Keratinocyte (primary cell): Measurements from ENCODE around the gene PLEKHH2. TPM values are rescaled to one million over a fixed set of nuclear protein-coding genes. Genes with fewer than 3 reads are reported as not detected.

Experiments used
- DNase-seq: peaks from one replicate; pipeline ENCODE4 v3.0.0-alpha.2; 2011; ENCODE audit warnings: low read depth, missing footprints, low spot score
- FAIRE-seq: peaks from 2 replicates; lab custom pipeline; 2011; peaks lifted over from hg19 to GRCh38; lab: Jason Lieb, UNC
- H2AFZ ChIP-seq: 2 replicates; pipeline ENCODE4 v1.6.0; 2012; ENCODE audit warnings: low read length, control low read depth, inconsistent platforms; ENCODE audit not compliant: control insufficient read depth
- H3K27ac ChIP-seq: 2 replicates; pipeline ENCODE4 v1.5.1; 2011; ENCODE audit warnings: low read length; ENCODE audit not compliant: control insufficient read depth, insufficient read depth
- H3K27me3 ChIP-seq: 3 replicates; pipeline ENCODE4 v1.6.0; 2011; ENCODE audit warnings: low read length; ENCODE audit not compliant: control insufficient read depth, insufficient read depth; ENCODE audit errors: extremely low read depth
- H3K36me3 ChIP-seq, 2 experiments: 2 replicates in 1 of 2; 3 replicates in 1 of 2; pipeline ENCODE4 v1.5.1; 2011; ENCODE audit warnings: low read length in 2 of 2, mild to moderate bottlenecking in 1 of 2; ENCODE audit not compliant: control insufficient read depth in 2 of 2, insufficient read depth in 2 of 2; ENCODE audit errors: extremely low read depth in 1 of 2
- H3K4me1 ChIP-seq: 3 replicates; pipeline ENCODE4 v1.5.1; 2011; ENCODE audit warnings: low read length; ENCODE audit not compliant: control insufficient read depth, insufficient read depth; ENCODE audit errors: extremely low read depth
- H3K4me2 ChIP-seq: 3 replicates; pipeline ENCODE4 v1.6.0; 2011; ENCODE audit warnings: low read depth, low read length; ENCODE audit not compliant: control insufficient read depth, insufficient read depth; ENCODE audit errors: extremely low read depth
- H3K4me3 ChIP-seq, 3 experiments: fragments of 200-600 bp in 1 of 3; sonication (generic) in 1 of 3; 2 replicates in 2 of 3; 3 replicates in 1 of 3; pipeline ENCODE4 v1.5.1; 2011 to 2016; ENCODE audit warnings: low read length in 3 of 3, mild to moderate bottlenecking in 3 of 3, control low read depth in 2 of 3, inconsistent platforms in 1 of 3, low read depth in 1 of 3, mixed read lengths in 1 of 3, mixed run types in 1 of 3, moderate library complexity in 1 of 3; ENCODE audit not compliant: control insufficient read depth in 2 of 3, insufficient read depth in 2 of 3; ENCODE audit errors: extremely low read depth in 1 of 3
- H3K79me2 ChIP-seq: 2 replicates; pipeline ENCODE4 v1.6.0; 2012; ENCODE audit warnings: low read length; ENCODE audit not compliant: control insufficient read depth, insufficient read depth
- H3K9ac ChIP-seq: 3 replicates; pipeline ENCODE4 v1.6.0; 2011; ENCODE audit warnings: low read length; ENCODE audit not compliant: control insufficient read depth, insufficient read depth; ENCODE audit errors: extremely low read depth
- H3K9me1 ChIP-seq: 3 replicates; pipeline ENCODE4 v1.6.0; 2011; ENCODE audit warnings: low read length; ENCODE audit not compliant: control insufficient read depth, insufficient read depth; ENCODE audit errors: extremely low read depth
- H3K9me3 ChIP-seq: 2 replicates; pipeline ENCODE4 v1.5.1; 2012; ENCODE audit warnings: low read depth, low read length; ENCODE audit not compliant: control insufficient read depth
- H4K20me1 ChIP-seq: 3 replicates; pipeline ENCODE4 v1.6.0; 2011; ENCODE audit warnings: low read length; ENCODE audit not compliant: control insufficient read depth, insufficient read depth; ENCODE audit errors: extremely low read depth
- CTCF ChIP-seq, 3 experiments: IDR thresholded peaks in 1 of 3; conservative IDR thresholded peaks in 1 of 3; optimal IDR thresholded peaks in 1 of 3; 2 replicates in 2 of 3; 3 replicates in 1 of 3; pipeline versions ENCODE3 to v1.5.1; 2011; ENCODE audit warnings: low read length in 3 of 3, mild to moderate bottlenecking in 3 of 3, moderate library complexity in 2 of 3, control low read depth in 1 of 3, inconsistent platforms in 1 of 3; ENCODE audit not compliant: insufficient read depth in 2 of 3; ENCODE audit errors: extremely low read depth in 1 of 3
- EZH2 ChIP-seq: IDR thresholded peaks from one replicate; pipeline ENCODE4 v1.6.1; 2012; ENCODE audit warnings: inconsistent platforms, mild to moderate bottlenecking, low read length, moderate library complexity
- dilution Hi-C: fragments of 300-500 bp; cut with MboI; formaldehyde crosslinking; loops from one replicate; pipeline ENCODE4 v1.7.0; 2020; ENCODE audit warnings: low sequenced_read_pairs; ENCODE audit not compliant: extremely low pct_ligation_motif_present
- polyA plus RNA-seq, 5 experiments: library from polyadenylated mRNA; depleted of rRNA in 3 of 5; stranded (reverse) in 3 of 5; stranded (forward) in 1 of 5; unstranded in 1 of 5; fragments of >200 nt; gene quantifications; 1 replicate in 1 of 5; 2 replicates in 3 of 5; 3 replicates in 1 of 5; pipeline versions ENCODE4 v1.2.1 to v1.2.3, GENCODE V29; 2011 to 2012; ENCODE audit warnings: missing spikeins in 2 of 5, low read depth in 1 of 5, low replicate concordance in 1 of 5

PLEKHH2 gene
- polyA plus RNA-seq, 1 donor (not counting 4 experiments of a cell fraction or from before 2014, with no cell fraction given), result 1.3 TPM

GRCh38 chr2:43812006-43812405 lies 174.9 kb downstream of the PLEKHH2 start:
- dilution Hi-C loops, result no loop called here
- Histone ChIP-seq H3K9me3 (no peaks in the 10 kb centered on the region), H3K9ac (no peak overlapping the region), H3K4me2 (no peak overlapping the region), H3K79me2 (no peaks in the 10 kb centered on the region), H3K4me3 (no peak overlapping the region), H3K27me3 (no peaks in the 10 kb centered on the region), H3K4me1 (no peaks in the 10 kb centered on the region), H2AFZ (no peak overlapping the region), H3K27ac (no peak overlapping the region), H3K9me1 (no peaks in the 10 kb centered on the region), H4K20me1 (no peaks in the 10 kb centered on the region), H3K36me3 (peaks cover 2 to 3% of the 10 kb centered on the region in 2 experiments)
- FAIRE-seq, result no peak
- DNase-seq, result no peak
- no peak for TF ChIP-seq CTCF (optimal IDR thresholded peaks at IDR 0.05 in 1 of 3, IDR thresholded peaks at IDR 0.05 in 1 of 3, conservative IDR thresholded peaks at IDR 0.05 in 1 of 3; ENCODE audit: extremely low read depth in 1 of 3, insufficient read depth in 2 of 3, low read length in 3 of 3)
- no peak for TF ChIP-seq EZH2

- no peaks in the 10 kb centered on the region for H3K9me3 ChIP-seq
- H2AFZ ChIP-seq, result no peak overlapping the region
- H3K9ac ChIP-seq, result no peak overlapping the region
- TF ChIP-seq CTCF (optimal IDR thresholded peaks at IDR 0.05 in 1 of 3, IDR thresholded peaks at IDR 0.05 in 1 of 3, conservative IDR thresholded peaks at IDR 0.05 in 1 of 3; ENCODE audit: extremely low read depth in 1 of 3, insufficient read depth in 2 of 3, low read length in 3 of 3) (no peak), EZH2 (no peak)
- no peaks in the 10 kb centered on the region for H3K27me3 ChIP-seq
- H3K27ac ChIP-seq, result no peak overlapping the region
- FAIRE-seq (no peak), DNase-seq (no peak)
- H3K4me1 ChIP-seq, result no peaks in the 10 kb centered on the region
- no peak overlapping the region for H3K4me3 ChIP-seq
- dilution Hi-C loops, result no loop called here
- no peaks in the 10 kb centered on the region for H3K79me2 ChIP-seq
- H3K4me2 ChIP-seq, result no peak overlapping the region
- H3K9me1 ChIP-seq, result no peaks in the 10 kb centered on the region
- no peaks in the 10 kb centered on the region for H4K20me1 ChIP-seq
- H3K36me3 ChIP-seq, result peaks cover 2 to 3% of the 10 kb centered on the region in 2 experiments
Observed at GRCh38 chr2:43812947-43813346, 175.9 kb downstream of the PLEKHH2 start.
